OCI-LY1 (cell line): Measurements from ENCODE around the gene TRIM49C.
"Not testable (repeated sequence)": the region's sequence is repeated elsewhere in the genome, so short reads cannot be mapped to it uniquely, and the experiment has no call there.

Source experiments
- H2AFZ ChIP-seq: fragments of 200-600 bp; sonication (generic), shearing (Covaris generic); 2 replicates; pipeline ENCODE4 v1.6.0; 2014; ENCODE audit warnings: antibody characterized with exemption, mild to moderate bottlenecking, low read length
- H3F3A ChIP-seq: fragments of 200-600 bp; sonication (generic), shearing (Covaris generic); 2 replicates; pipeline ENCODE4 v1.6.0; 2014; ENCODE audit warnings: mild to moderate bottlenecking, antibody characterized with exemption, low read length, moderate library complexity; ENCODE audit not compliant: insufficient read depth
- H3K27ac ChIP-seq: fragments of 200-600 bp; sonication (generic); 2 replicates; pipeline ENCODE4 v1.5.1; 2014; ENCODE audit warnings: low read length, mixed run types, mild to moderate bottlenecking, low read depth; ENCODE audit not compliant: poor library complexity, severe bottlenecking
- H3K27me3 ChIP-seq: fragments of 200-600 bp; sonication (generic); 2 replicates; pipeline ENCODE4 v1.6.0; 2014; ENCODE audit warnings: antibody characterized with exemption, mild to moderate bottlenecking, low read length, moderate library complexity; ENCODE audit not compliant: insufficient read depth
- H3K36me3 ChIP-seq: fragments of 200-600 bp; sonication (generic); 2 replicates; pipeline ENCODE4 v1.6.1; 2014; ENCODE audit warnings: mild to moderate bottlenecking, antibody characterized with exemption, low read length, moderate library complexity, mixed read lengths; ENCODE audit not compliant: insufficient read depth
- H3K4me1 ChIP-seq: fragments of 200-600 bp; sonication (generic); 2 replicates; pipeline ENCODE4 v1.5.1; 2014; ENCODE audit warnings: mild to moderate bottlenecking, low read length, moderate library complexity; ENCODE audit not compliant: insufficient read depth, severe bottlenecking
- H3K4me2 ChIP-seq: fragments of 200-600 bp; sonication (generic), shearing (Covaris generic); 2 replicates; pipeline ENCODE4 v1.6.1; 2014; ENCODE audit warnings: low read length
- H3K4me3 ChIP-seq: fragments of 200-600 bp; sonication (generic); 2 replicates; pipeline ENCODE4 v1.5.1; 2014; ENCODE audit warnings: low read length, low read depth, mild to moderate bottlenecking, mixed read lengths; ENCODE audit not compliant: poor library complexity, severe bottlenecking
- H3K79me2 ChIP-seq: fragments of 200-600 bp; shearing (Covaris generic); 2 replicates; pipeline ENCODE4 v1.6.1; 2016; ENCODE audit warnings: mixed run types, low read length, mixed read lengths; ENCODE audit not compliant: insufficient read depth
- H3K9ac ChIP-seq: fragments of 200-600 bp; sonication (generic), shearing (Covaris generic); 2 replicates; pipeline ENCODE4 v1.6.1; 2014; ENCODE audit warnings: mild to moderate bottlenecking, low read length, mixed read lengths
- H3K9me2 ChIP-seq: fragments of 200-600 bp; sonication (generic), shearing (Covaris generic); 2 replicates; pipeline ENCODE4 v1.6.1; 2014; ENCODE audit warnings: low read depth, mild to moderate bottlenecking, low read length, mixed read lengths
- H3K9me3 ChIP-seq: fragments of 200-600 bp; shearing (Covaris generic); 2 replicates; pipeline ENCODE4 v1.6.1; 2014; ENCODE audit warnings: low read length, mixed read lengths
- H4K20me1 ChIP-seq: fragments of 200-600 bp; sonication (generic), shearing (Covaris generic); 2 replicates; pipeline ENCODE4 v1.6.0; 2016; ENCODE audit warnings: mild to moderate bottlenecking, low read length; ENCODE audit not compliant: insufficient read depth

The TRIM49C gene, protein sequence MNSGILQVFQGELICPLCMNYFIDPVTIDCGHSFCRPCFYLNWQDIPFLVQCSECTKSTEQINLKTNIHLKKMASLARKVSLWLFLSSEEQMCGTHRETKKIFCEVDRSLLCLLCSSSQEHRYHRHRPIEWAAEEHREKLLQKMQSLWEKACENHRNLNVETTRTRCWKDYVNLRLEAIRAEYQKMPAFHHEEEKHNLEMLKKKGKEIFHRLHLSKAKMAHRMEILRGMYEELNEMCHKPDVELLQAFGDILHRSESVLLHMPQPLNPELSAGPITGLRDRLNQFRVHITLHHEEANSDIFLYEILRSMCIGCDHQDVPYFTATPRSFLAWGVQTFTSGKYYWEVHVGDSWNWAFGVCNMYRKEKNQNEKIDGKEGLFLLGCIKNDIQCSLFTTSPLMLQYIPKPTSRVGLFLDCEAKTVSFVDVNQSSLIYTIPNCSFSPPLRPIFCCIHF

DNA sequence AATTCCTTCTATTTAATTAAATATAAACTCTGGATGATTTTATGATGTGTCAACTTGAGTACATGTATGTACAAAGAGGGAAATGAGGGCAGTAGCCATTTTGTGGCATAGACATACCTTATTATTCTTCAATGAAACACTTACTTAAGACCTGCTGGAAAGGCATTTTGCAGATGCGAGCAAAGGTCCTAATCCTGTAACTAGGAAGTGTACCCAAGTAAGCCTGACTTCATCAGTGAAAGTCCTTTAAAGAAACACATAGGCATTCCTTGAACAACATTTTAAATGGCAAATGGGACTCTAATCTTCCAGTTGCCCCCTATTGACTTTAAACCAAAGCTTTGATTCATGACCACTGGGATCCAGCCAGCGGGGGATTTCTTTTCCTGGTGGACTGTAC lies at the start of gene TRIM49C:
Gene TRIM49C (plus strand): TSS at position 301 of the 400 bp plus-strand sequence. CDS start 4,106 bp downstream, outside the sequence.
- not testable (repeated sequence) for H3K27ac ChIP-seq, H4K20me1 ChIP-seq, H3K27me3 ChIP-seq, H3K9me2 ChIP-seq, H3K9me3 ChIP-seq, H3K36me3 ChIP-seq, H3K4me1 ChIP-seq, H3K4me2 ChIP-seq, H3F3A ChIP-seq, H3K9ac ChIP-seq, H3K4me3 ChIP-seq, H2AFZ ChIP-seq, H3K79me2 ChIP-seq

DNA sequence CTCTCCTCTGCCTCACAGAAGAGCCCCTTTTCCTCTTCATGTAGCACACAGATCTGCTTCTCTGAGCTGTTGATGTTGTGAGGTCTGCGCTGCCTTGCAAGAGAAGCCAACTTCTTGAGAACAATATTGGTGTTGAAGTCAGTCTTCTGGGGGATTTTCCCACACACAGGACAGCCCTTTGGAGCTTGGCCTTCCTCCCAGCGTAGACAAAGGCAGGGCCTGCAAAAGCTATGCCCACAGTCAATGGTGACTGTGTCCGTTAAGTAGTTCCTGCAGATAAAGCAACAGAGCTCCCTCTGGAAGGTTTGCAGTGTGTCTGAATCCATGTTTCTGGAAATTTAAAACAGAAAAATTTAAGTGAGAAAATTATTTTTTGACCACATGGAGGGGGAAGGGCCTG lies 6.7 kb upstream of the TRIM49C start:
- H3K27ac ChIP-seq, H3K79me2 ChIP-seq, H3K9ac ChIP-seq, H3K4me3 ChIP-seq, H3F3A ChIP-seq, H3K27me3 ChIP-seq, H4K20me1 ChIP-seq, H3K4me2 ChIP-seq, H2AFZ ChIP-seq, H3K9me3 ChIP-seq, H3K36me3 ChIP-seq, H3K9me2 ChIP-seq, H3K4me1 ChIP-seq: not testable (repeated sequence)

- H3K79me2 ChIP-seq, H3K9me2 ChIP-seq, H3K27ac ChIP-seq, H4K20me1 ChIP-seq, H3K27me3 ChIP-seq, H3F3A ChIP-seq, H3K9me3 ChIP-seq, H3K4me2 ChIP-seq, H3K4me1 ChIP-seq, H3K36me3 ChIP-seq, H3K4me3 ChIP-seq, H3K9ac ChIP-seq, H2AFZ ChIP-seq: not testable (repeated sequence)
These were observed 20.8 kb downstream of the TRIM49C start for GRCh38 chr11:90051591-90052209.

- H3K9me3 ChIP-seq, H3K27me3 ChIP-seq, H3K9me2 ChIP-seq, H3K79me2 ChIP-seq, H3K36me3 ChIP-seq, H3K4me3 ChIP-seq, H3K4me1 ChIP-seq, H3K9ac ChIP-seq, H4K20me1 ChIP-seq, H2AFZ ChIP-seq, H3K4me2 ChIP-seq, H3K27ac ChIP-seq, H3F3A ChIP-seq: not testable (repeated sequence)
These were observed 21.4 kb downstream of the TRIM49C start for GRCh38 chr11:90052311-90052710.

DNA sequence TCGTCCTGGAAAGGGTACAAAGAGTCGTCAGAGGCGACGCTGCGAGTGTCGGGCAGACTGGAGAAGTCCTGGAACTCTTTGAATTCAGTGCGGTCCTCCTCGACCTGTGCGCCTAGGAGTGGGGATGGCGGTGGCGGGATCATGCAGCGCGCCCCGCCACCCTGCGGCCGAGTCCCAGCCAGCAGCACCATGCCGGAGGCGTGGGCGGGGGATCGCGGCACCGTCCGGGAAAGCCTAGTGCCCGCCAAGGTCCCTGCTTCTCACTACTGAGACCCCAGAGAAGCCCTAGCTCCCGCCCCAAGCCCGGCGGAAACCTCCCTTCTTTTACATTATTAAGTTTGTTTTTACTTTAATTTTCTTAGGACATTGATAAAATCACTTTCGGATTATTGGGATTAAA lies 22.6 kb downstream of the TRIM49C start:
- not testable (repeated sequence) for H3K27me3 ChIP-seq, H4K20me1 ChIP-seq, H2AFZ ChIP-seq, H3K4me3 ChIP-seq, H3K9me3 ChIP-seq, H3K4me1 ChIP-seq, H3K9me2 ChIP-seq, H3F3A ChIP-seq, H3K27ac ChIP-seq, H3K9ac ChIP-seq, H3K4me2 ChIP-seq, H3K79me2 ChIP-seq, H3K36me3 ChIP-seq

DNA sequence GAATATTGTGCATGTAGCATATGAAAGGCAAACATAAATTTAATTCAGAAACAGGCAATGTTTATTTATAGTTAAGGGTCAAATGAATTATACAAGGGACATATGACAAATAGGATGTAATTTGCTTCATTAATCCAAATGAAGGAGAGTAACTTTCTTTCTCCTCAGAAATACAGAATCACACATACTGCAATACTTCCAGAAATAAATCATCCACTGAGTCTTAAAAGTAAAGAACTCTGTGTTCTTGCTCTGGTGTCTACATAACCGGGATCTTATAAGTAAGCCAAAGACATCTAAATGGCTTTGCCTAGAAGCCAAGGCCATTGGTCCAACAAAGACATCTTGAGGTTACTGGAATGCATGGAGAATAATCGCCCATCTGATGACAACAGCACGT lies 54.7 kb downstream of the TRIM49C start, which contains the start of gene UBTFL1:
Gene UBTFL1 (plus strand): TSS at position 301 of the 400 bp plus-strand sequence. CDS start 0 bp downstream, at position 301.
- not testable (repeated sequence) for H3K79me2 ChIP-seq, H3K27me3 ChIP-seq, H3K4me3 ChIP-seq, H3K27ac ChIP-seq, H3F3A ChIP-seq, H3K4me1 ChIP-seq, H3K9me2 ChIP-seq, H3K9me3 ChIP-seq, H4K20me1 ChIP-seq, H2AFZ ChIP-seq, H3K9ac ChIP-seq, H3K4me2 ChIP-seq, H3K36me3 ChIP-seq

DNA sequence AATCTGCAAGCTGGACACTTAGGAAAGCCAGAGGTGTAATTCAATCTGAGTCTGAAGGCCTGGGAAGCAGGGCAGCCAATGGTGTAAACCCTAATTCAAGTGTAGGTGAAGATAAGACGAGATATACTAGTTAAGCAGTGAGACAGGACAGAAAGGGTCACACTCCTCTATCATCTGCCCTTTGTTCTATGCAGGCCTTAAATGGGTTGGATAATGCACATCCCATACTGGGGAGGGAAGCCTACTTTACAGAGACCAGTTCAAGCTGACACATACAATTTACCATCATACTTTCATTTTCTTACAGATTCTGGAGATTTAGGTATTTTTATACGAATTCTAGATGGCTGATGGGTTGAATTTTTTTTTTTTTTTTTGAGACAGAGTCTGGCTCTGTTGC lies 57.8 kb downstream of the TRIM49C start:
- H3F3A ChIP-seq, H3K9ac ChIP-seq, H3K4me1 ChIP-seq, H3K36me3 ChIP-seq, H3K27me3 ChIP-seq, H4K20me1 ChIP-seq, H3K4me3 ChIP-seq, H3K4me2 ChIP-seq, H3K79me2 ChIP-seq, H3K9me3 ChIP-seq, H3K27ac ChIP-seq, H3K9me2 ChIP-seq, H2AFZ ChIP-seq: not testable (repeated sequence)
